ENCODE results near the gene GINS2. TPM values are rescaled to one million over a fixed set of nuclear protein-coding genes. Genes with fewer than 3 reads are reported as not detected.
A peak's percentile ranks its signal among the peaks of the same experiment; 100 is the strongest.

Gene GINS2
- polyA plus RNA-seq, 1 of the 3 experiments (the other 2 are of a cell fraction): 9.0 TPM

- Histone ChIP-seq H4K20me1 (ENCODE audit: insufficient read depth) (peaks cover 25% of the 10 kb centered on the region), H3K9ac (no peak overlapping the region), H3K9me3 (no peaks in the 10 kb centered on the region), H3F3A (replicated peaks; ENCODE audit: insufficient read depth) (peaks cover 7% of the 10 kb centered on the region), H3K9me2 (no peaks in the 10 kb centered on the region), H3K27me3 (ENCODE audit: insufficient read depth) (no peaks in the 10 kb centered on the region), H3K4me3 (ENCODE audit: low read depth in 2 of 2, low read length in 1 of 2) (no peak overlapping the region), H3K27ac (ENCODE audit: low read depth in 2 of 2, low read length in 1 of 2) (peak overlapping the region in 1 of 2 experiments; percentile 40; a peak in 1 of 4 replicates), H3K4me2 (no peak overlapping the region), H2AFZ (ENCODE audit: low read depth) (no peak overlapping the region), H3K4me1 (ENCODE audit: control insufficient read depth in 1 of 2, insufficient read depth in 2 of 2, low read depth in 1 of 2, low read length in 1 of 2) (peaks cover 5 to 40% of the 10 kb centered on the region in 2 experiments; a peak in 3 of 4 replicates), H3K36me3 (replicated peaks in 1 of 2; ENCODE audit: control insufficient read depth in 1 of 2, insufficient read depth in 2 of 2, low read length in 1 of 2) (peaks cover 7 to 83% of the 10 kb centered on the region in 2 experiments), H3K79me2 (ENCODE audit: insufficient read depth) (peaks cover 3% of the 10 kb centered on the region; the same call in 1 of the 2 replicates)
- CTCF ChIA-PET: interaction anchor here (0.7 to 7.9 kb wide), 9 partner anchors 18 to 230 kb away, joined by 3 to 91 read pairs (median 8); partner anchors contain the start of gene GINS2
- TF ChIP-seq NFIC (IDR thresholded peaks at IDR 0.05; ENCODE audit: borderline replicate concordance) (no peak), TEAD4 (IDR thresholded peaks at IDR 0.05; ENCODE audit: borderline replicate concordance, insufficient read depth) (no peak), RCOR1 (IDR thresholded peaks at IDR 0.05; ENCODE audit: low read length) (no peak)
- POLR2A ChIA-PET: no interaction called here
- DNase-seq: no peak
- WGBS (ENCODE audit: low lambda C conversion rate): 88% methylated on average over 3 of the region's 3 CpGs
Observed at GRCh38 chr16:85657996-85658395, 30.8 kb downstream of the GINS2 start.

GRCh38 chr16:85657267-85657650, 31.5 kb downstream of the GINS2 start:
- no peak overlapping the region for H3K9ac ChIP-seq
- no peaks in the 10 kb centered on the region for H3K9me3 ChIP-seq
- H3K79me2 ChIP-seq (ENCODE audit: insufficient read depth): peaks cover 3% of the 10 kb centered on the region; the same call in 1 of the 2 replicates
- H3K4me1 ChIP-seq (ENCODE audit: control insufficient read depth in 1 of 2, insufficient read depth in 2 of 2, low read depth in 1 of 2, low read length in 1 of 2): peaks cover 5 to 40% of the 10 kb centered on the region in 2 experiments; a peak in 3 of 4 replicates
- no peak for TF ChIP-seq GATA2 (CRISPR knock-in tag; IDR thresholded peaks at IDR 0.05)
- no peak overlapping the region for H3K27ac ChIP-seq (ENCODE audit: low read depth in 2 of 2, low read length in 1 of 2)
- CTCF ChIA-PET: interaction anchor here (0.8 to 7.9 kb wide), 6 partner anchors 18 to 229 kb away, joined by 3 to 91 read pairs (median 6); partner anchors contain the start of gene GINS2
- no peak overlapping the region for H2AFZ ChIP-seq (ENCODE audit: low read depth)
- no peak overlapping the region for H3K4me3 ChIP-seq (ENCODE audit: low read depth in 2 of 2, low read length in 1 of 2)
- WGBS (ENCODE audit: low lambda C conversion rate): 97% methylated on average over 11 of the region's 21 CpGs
- POLR2A ChIA-PET: no interaction called here
- peaks cover 31% of the 10 kb centered on the region for H4K20me1 ChIP-seq (ENCODE audit: insufficient read depth)
- H3K4me2 ChIP-seq: no peak overlapping the region
- no peaks in the 10 kb centered on the region for H3K9me2 ChIP-seq
- peaks cover 7 to 75% of the 10 kb centered on the region in 2 experiments for H3K36me3 ChIP-seq (replicated peaks in 1 of 2; ENCODE audit: control insufficient read depth in 1 of 2, insufficient read depth in 2 of 2, low read length in 1 of 2)
- peaks cover 14% of the 10 kb centered on the region for H3F3A ChIP-seq (replicated peaks; ENCODE audit: insufficient read depth)
- no peak for DNase-seq
- no peaks in the 10 kb centered on the region for H3K27me3 ChIP-seq (ENCODE audit: insufficient read depth)

- Histone ChIP-seq H3K4me3 (ENCODE audit: low read depth in 2 of 2, low read length in 1 of 2) (no peak overlapping the region), H3K27me3 (ENCODE audit: insufficient read depth) (no peaks in the 10 kb centered on the region), H3K9me3 (no peaks in the 10 kb centered on the region), H2AFZ (ENCODE audit: low read depth) (no peak overlapping the region), H3K79me2 (ENCODE audit: insufficient read depth) (peaks cover 3% of the 10 kb centered on the region; the same call in 1 of the 2 replicates), H3K4me1 (ENCODE audit: control insufficient read depth in 1 of 2, insufficient read depth in 2 of 2, low read depth in 1 of 2, low read length in 1 of 2) (peaks cover 11 to 40% of the 10 kb centered on the region in 2 experiments), H3K36me3 (replicated peaks in 1 of 2; ENCODE audit: control insufficient read depth in 1 of 2, insufficient read depth in 2 of 2, low read length in 1 of 2) (peaks cover 7 to 69% of the 10 kb centered on the region in 2 experiments), H3K27ac (ENCODE audit: low read depth in 2 of 2, low read length in 1 of 2) (no peak overlapping the region; a peak in 1 of 4 replicates), H3F3A (replicated peaks; ENCODE audit: insufficient read depth) (peaks cover 17% of the 10 kb centered on the region), H3K9ac (no peak overlapping the region), H3K4me2 (no peak overlapping the region), H3K9me2 (no peaks in the 10 kb centered on the region), H4K20me1 (ENCODE audit: insufficient read depth) (peaks cover 38% of the 10 kb centered on the region)
- 94% methylated on average over 53 of the region's 59 CpGs for WGBS (ENCODE audit: low lambda C conversion rate)
- CTCF ChIA-PET: interaction anchor here (0.6 to 7.9 kb wide), 6 partner anchors 9 to 385 kb away, joined by 3 to 91 read pairs (median 4); partner anchors contain the start of gene GINS2
- POLR2A ChIA-PET: no interaction called here
- no peak for DNase-seq
- TF ChIP-seq TEAD4 (IDR thresholded peaks at IDR 0.05; ENCODE audit: borderline replicate concordance, insufficient read depth): no peak
Observed at GRCh38 chr16:85656351-85657266, 32.1 kb downstream of the GINS2 start.
